ENCODE data around the gene GJB2.

Gene GJB2

GRCh38 chr13:20161951-20162300, 30.8 kb downstream of the GJB2 start:
- H3K79me2 ChIP-seq (ENCODE audit: insufficient read depth, low read length): no peaks in the 10 kb centered on the region
- no peaks in the 10 kb centered on the region for H4K20me1 ChIP-seq (ENCODE audit: insufficient read depth, low read length, poor library complexity, severe bottlenecking)
- no peaks in the 10 kb centered on the region for H3K27me3 ChIP-seq (ENCODE audit: insufficient read depth, low read length, poor library complexity, severe bottlenecking)
- no peak overlapping the region for H2AFZ ChIP-seq (ENCODE audit: low read length)
- no peak overlapping the region for H3K4me2 ChIP-seq (ENCODE audit: low read depth, low read length, poor library complexity, severe bottlenecking)
- no peaks in the 10 kb centered on the region for H3K4me1 ChIP-seq (ENCODE audit: insufficient read depth, low read length, poor library complexity, severe bottlenecking)
- H3F3A ChIP-seq (ENCODE audit: low read depth): no peaks in the 10 kb centered on the region
- H3K4me3 ChIP-seq (ENCODE audit: low read length, poor library complexity, severe bottlenecking): no peak overlapping the region
- H3K36me3 ChIP-seq (ENCODE audit: insufficient read depth, low read length): no peaks in the 10 kb centered on the region
- H3K9ac ChIP-seq (ENCODE audit: low read depth, low read length, poor library complexity, severe bottlenecking): no peak overlapping the region
- no peaks in the 10 kb centered on the region for H3K9me3 ChIP-seq (ENCODE audit: insufficient read depth, low read depth, low read length)
- TF ChIP-seq CTCF (conservative IDR thresholded peaks at IDR 0.05; ENCODE audit: low read length) (no peak), EZH2phosphoT487 (IDR thresholded peaks at IDR 0.05; ENCODE audit: borderline replicate concordance) (no peak)
- no peaks in the 10 kb centered on the region for H3K9me2 ChIP-seq (replicated peaks; ENCODE audit: low read depth, low read length)

- Histone ChIP-seq H2AFZ (ENCODE audit: low read length) (no peak overlapping the region), H3F3A (ENCODE audit: low read depth) (no peaks in the 10 kb centered on the region), H3K4me1 (ENCODE audit: insufficient read depth, low read length, poor library complexity, severe bottlenecking) (no peaks in the 10 kb centered on the region), H4K20me1 (ENCODE audit: insufficient read depth, low read length, poor library complexity, severe bottlenecking) (no peaks in the 10 kb centered on the region), H3K9me2 (replicated peaks; ENCODE audit: low read depth, low read length) (no peaks in the 10 kb centered on the region), H3K9me3 (ENCODE audit: insufficient read depth, low read depth, low read length) (no peaks in the 10 kb centered on the region), H3K36me3 (ENCODE audit: insufficient read depth, low read length) (no peaks in the 10 kb centered on the region), H3K9ac (ENCODE audit: low read depth, low read length, poor library complexity, severe bottlenecking) (no peak overlapping the region), H3K27me3 (ENCODE audit: insufficient read depth, low read length, poor library complexity, severe bottlenecking) (no peaks in the 10 kb centered on the region), H3K79me2 (ENCODE audit: insufficient read depth, low read length) (no peaks in the 10 kb centered on the region), H3K4me3 (ENCODE audit: low read length, poor library complexity, severe bottlenecking) (no peak overlapping the region), H3K4me2 (ENCODE audit: low read depth, low read length, poor library complexity, severe bottlenecking) (no peak overlapping the region)
- TF ChIP-seq EZH2phosphoT487 (IDR thresholded peaks at IDR 0.05; ENCODE audit: borderline replicate concordance) (no peak), CTCF (conservative IDR thresholded peaks at IDR 0.05; ENCODE audit: low read length) (no peak)
These were observed 31.3 kb downstream of the GJB2 start for GRCh38 chr13:20161275-20161950.

GRCh38 chr13:20160306-20161274, 32.1 kb downstream of the GJB2 start, which contains the start of gene GJA3:
Gene GJA3 (minus strand): TSS chr13:20161052. CDS start chr13:20143288, 17,764 bp downstream.
- Histone ChIP-seq H3F3A (ENCODE audit: low read depth) (no peaks in the 10 kb centered on the region), H3K9me3 (ENCODE audit: insufficient read depth, low read depth, low read length) (no peaks in the 10 kb centered on the region), H3K9me2 (replicated peaks; ENCODE audit: low read depth, low read length) (no peaks in the 10 kb centered on the region), H3K79me2 (ENCODE audit: insufficient read depth, low read length) (no peaks in the 10 kb centered on the region), H2AFZ (ENCODE audit: low read length) (no peak within 1 kb of the TSS), H3K4me1 (ENCODE audit: insufficient read depth, low read length, poor library complexity, severe bottlenecking) (no peaks in the 10 kb centered on the region), H3K4me2 (ENCODE audit: low read depth, low read length, poor library complexity, severe bottlenecking) (no peak within 1 kb of the TSS), H4K20me1 (ENCODE audit: insufficient read depth, low read length, poor library complexity, severe bottlenecking) (no peaks in the 10 kb centered on the region), H3K27me3 (ENCODE audit: insufficient read depth, low read length, poor library complexity, severe bottlenecking) (no peaks in the 10 kb centered on the region), H3K9ac (ENCODE audit: low read depth, low read length, poor library complexity, severe bottlenecking) (no peak within 1 kb of the TSS), H3K4me3 (ENCODE audit: low read length, poor library complexity, severe bottlenecking) (no peak within 1 kb of the TSS), H3K36me3 (ENCODE audit: insufficient read depth, low read length) (no peaks in the 10 kb centered on the region)
- TF ChIP-seq CTCF (conservative IDR thresholded peaks at IDR 0.05; ENCODE audit: low read length): no peak
- no peak for TF ChIP-seq EZH2phosphoT487 (IDR thresholded peaks at IDR 0.05; ENCODE audit: borderline replicate concordance)

Measured in Loucy (cell line).